ENCODE measurements around the gene NIPAL3. TPM values are rescaled to one million over a fixed set of nuclear protein-coding genes. Genes with fewer than 3 reads are reported as not detected.

The NIPAL3 gene
- total RNA-seq, 3 donors from 2014 or later (not counting 1 experiment from before 2014, with no cell fraction given), result 16.6 to 31.9 (median 29.4) TPM

- H3K27ac ChIP-seq (ENCODE audit: low read length), result no peak overlapping the region
- no peaks in the 10 kb centered on the region for H3K36me3 Mint-ChIP-seq
- ATAC-seq (no peak), DNase-seq (peak in 1 of 2 donors; percentile 9)
- TF ChIP-seq CTCF (IDR thresholded peaks at IDR 0.05), result no peak
- H3K27ac Mint-ChIP-seq, result no peak overlapping the region
- H3K9me3 ChIP-seq (ENCODE audit: control insufficient read depth, insufficient read depth, low read length), result no peaks in the 10 kb centered on the region
- peaks cover 0 to 5% of the 10 kb centered on the region in 2 donors for H3K4me1 Mint-ChIP-seq
- 90% methylated on average over 7 of the region's 8 CpGs for WGBS (ENCODE audit: insufficient coverage)
- H3K4me1 ChIP-seq (ENCODE audit: control insufficient read depth, insufficient read depth, low read length), result no peaks in the 10 kb centered on the region
- no peaks in the 10 kb centered on the region for H3K27me3 ChIP-seq (ENCODE audit: control insufficient read depth, insufficient read depth, low read length)
- no peak overlapping the region for H3K4me3 ChIP-seq (ENCODE audit: low read length)
- H3K9me3 Mint-ChIP-seq, result no peaks in the 10 kb centered on the region
- no peaks in the 10 kb centered on the region for H3K27me3 Mint-ChIP-seq (ENCODE audit: low read depth in 2 of 2)
- no peaks in the 10 kb centered on the region for H3K36me3 ChIP-seq (ENCODE audit: control insufficient read depth, insufficient read depth, low read length)
- no peak overlapping the region for H3K4me3 Mint-ChIP-seq
- intact Hi-C loops (cut with micrococcal nuclease), result no loop called here
These were observed 20.3 kb downstream of the NIPAL3 start for GRCh38 chr1:24435782-24436365.

- no peak overlapping the region for H3K4me3 ChIP-seq (ENCODE audit: low read length)
- H3K9me3 ChIP-seq (ENCODE audit: control insufficient read depth, insufficient read depth, low read length), result no peaks in the 10 kb centered on the region
- TF ChIP-seq CTCF (IDR thresholded peaks at IDR 0.05), result no peak
- Mint-ChIP-seq H3K4me1 (peaks cover 0 to 9% of the 10 kb centered on the region in 2 donors), H3K27ac (no peak overlapping the region), H3K4me3 (no peak overlapping the region), H3K27me3 (ENCODE audit: low read depth in 2 of 2) (no peaks in the 10 kb centered on the region), H3K36me3 (no peaks in the 10 kb centered on the region), H3K9me3 (no peaks in the 10 kb centered on the region)
- 95% methylated on average over 9 of the region's 9 CpGs for WGBS (ENCODE audit: insufficient coverage)
- DNase-seq (no peak), ATAC-seq (no peak)
- intact Hi-C loops (cut with micrococcal nuclease), result no loop called here
- no peaks in the 10 kb centered on the region for H3K4me1 ChIP-seq (ENCODE audit: control insufficient read depth, insufficient read depth, low read length)
- H3K36me3 ChIP-seq (ENCODE audit: control insufficient read depth, insufficient read depth, low read length), result peaks cover 13% of the 10 kb centered on the region
- no peak overlapping the region for H3K27ac ChIP-seq (ENCODE audit: low read length)
- H3K27me3 ChIP-seq (ENCODE audit: control insufficient read depth, insufficient read depth, low read length), result no peaks in the 10 kb centered on the region
These were observed 22.2 kb downstream of the NIPAL3 start for GRCh38 chr1:24437631-24438396.

GRCh38 chr1:24438423-24438901 lies 22.9 kb downstream of the NIPAL3 start:
- intact Hi-C loops (cut with micrococcal nuclease), result no loop called here
- peaks cover 0 to 9% of the 10 kb centered on the region in 2 donors for H3K4me1 Mint-ChIP-seq

More at GRCh38 chr1:24438423-24438901, 22.9 kb downstream of the NIPAL3 start:
- Histone ChIP-seq H3K27ac (ENCODE audit: low read length) (no peak overlapping the region), H3K4me3 (ENCODE audit: low read length) (no peak overlapping the region), H3K27me3 (ENCODE audit: control insufficient read depth, insufficient read depth, low read length) (no peaks in the 10 kb centered on the region), H3K9me3 (ENCODE audit: control insufficient read depth, insufficient read depth, low read length) (no peaks in the 10 kb centered on the region), H3K4me1 (ENCODE audit: control insufficient read depth, insufficient read depth, low read length) (no peaks in the 10 kb centered on the region), H3K36me3 (ENCODE audit: control insufficient read depth, insufficient read depth, low read length) (peaks cover 15% of the 10 kb centered on the region)
- TF ChIP-seq CTCF (IDR thresholded peaks at IDR 0.05), result no peak
- no peaks in the 10 kb centered on the region for H3K36me3 Mint-ChIP-seq
- 98% methylated on average over 7 of the region's 9 CpGs for WGBS (ENCODE audit: insufficient coverage)
- ATAC-seq (no peak), DNase-seq (no peak)
- H3K27ac Mint-ChIP-seq, result no peak overlapping the region
- no peaks in the 10 kb centered on the region for H3K9me3 Mint-ChIP-seq
- H3K27me3 Mint-ChIP-seq (ENCODE audit: low read depth in 2 of 2), result no peaks in the 10 kb centered on the region
- H3K4me3 Mint-ChIP-seq, result no peak overlapping the region

Measured in natural killer cell (primary cell).